Activated T-helper 2 cell treated with anti-CD3 and anti-CD28 coated beads, Interferon-gamma antibody, Interleukin-2, Interleukin-4, amounts not matched to agents 10 μg/mL and 5 μg/mL and 100 μg/mL, durations not matched to agents 14 hours and 24 hours and 36 hours (primary cell): ENCODE data around the gene KCNQ5. TPM values are rescaled to one million over a fixed set of nuclear protein-coding genes. Genes with fewer than 3 reads are reported as not detected.

Experiments
- DNase-seq: peaks from one replicate; pipeline ENCODE4 v3.0.0; 2021; ENCODE audit warnings: low spot score
- H3K27ac Mint-ChIP-seq: one replicate; pipeline ENCODE4 v1.8.0; 2021; ENCODE audit warnings: mixed read lengths
- H3K27me3 Mint-ChIP-seq: one replicate; pipeline ENCODE4 v1.8.0; 2021; ENCODE audit warnings: low read depth, mixed read lengths
- H3K36me3 Mint-ChIP-seq: one replicate; pipeline ENCODE4 v1.8.0; 2021; ENCODE audit warnings: low read depth, mixed read lengths
- H3K4me1 Mint-ChIP-seq: one replicate; pipeline ENCODE4 v1.8.0; 2021; ENCODE audit warnings: low read depth, mixed read lengths
- H3K4me3 Mint-ChIP-seq: one replicate; pipeline ENCODE4 v1.8.0; 2021; ENCODE audit warnings: low read depth, mild to moderate bottlenecking, moderate library complexity, mixed read lengths
- H3K9me3 Mint-ChIP-seq: one replicate; pipeline ENCODE4 v1.8.0; 2021; ENCODE audit warnings: mixed read lengths
- intact Hi-C: fragments of 100-400 bp; cut with micrococcal nuclease; formaldehyde crosslinking; loops from one replicate; pipeline ENCODE4 v1.15.1; 2023
- total RNA-seq: library from RNA; stranded (reverse); gene quantifications from 2 replicates; pipeline ENCODE4 v1.2.3, GENCODE V29; 2022

KCNQ5 gene
- total RNA-seq, 1 donor from 2014 or later, result 15.3 TPM

GRCh38 chr6:73004231-73004630, 382.4 kb downstream of the KCNQ5 start:
- Mint-ChIP-seq H3K36me3 (peaks cover 8% of the 10 kb centered on the region), H3K4me3 (no peak overlapping the region), H3K27ac (no peak overlapping the region), H3K9me3 (no peaks in the 10 kb centered on the region), H3K4me1 (no peaks in the 10 kb centered on the region), H3K27me3 (no peaks in the 10 kb centered on the region)
- no peak for DNase-seq
- intact Hi-C loops, result no loop called here

- no peak overlapping the region for H3K27ac Mint-ChIP-seq
- H3K4me3 Mint-ChIP-seq, result no peak overlapping the region
- H3K4me1 Mint-ChIP-seq, result no peaks in the 10 kb centered on the region
- no peak for DNase-seq
- no peaks in the 10 kb centered on the region for H3K9me3 Mint-ChIP-seq
- intact Hi-C loops, result no loop called here
- no peaks in the 10 kb centered on the region for H3K27me3 Mint-ChIP-seq
- peaks cover 8% of the 10 kb centered on the region for H3K36me3 Mint-ChIP-seq
Observed at GRCh38 chr6:73004861-73005260, 383.0 kb downstream of the KCNQ5 start.

- no peaks in the 10 kb centered on the region for H3K4me1 Mint-ChIP-seq
- no peak for DNase-seq
- intact Hi-C loops, result no loop called here
- H3K36me3 Mint-ChIP-seq, result peaks cover 8% of the 10 kb centered on the region
- no peak overlapping the region for H3K27ac Mint-ChIP-seq
- no peaks in the 10 kb centered on the region for H3K27me3 Mint-ChIP-seq
- H3K9me3 Mint-ChIP-seq, result no peaks in the 10 kb centered on the region
- H3K4me3 Mint-ChIP-seq, result no peak overlapping the region
Observed at GRCh38 chr6:73006146-73006545, 384.3 kb downstream of the KCNQ5 start.

- H3K4me1 Mint-ChIP-seq, result no peaks in the 10 kb centered on the region
- intact Hi-C loops, result no loop called here
- H3K27ac Mint-ChIP-seq, result no peak overlapping the region
- DNase-seq, result no peak
- peaks cover 8% of the 10 kb centered on the region for H3K36me3 Mint-ChIP-seq
- no peaks in the 10 kb centered on the region for H3K27me3 Mint-ChIP-seq
- no peaks in the 10 kb centered on the region for H3K9me3 Mint-ChIP-seq
- H3K4me3 Mint-ChIP-seq, result no peak overlapping the region
Observed at GRCh38 chr6:73011945-73012344, 390.1 kb downstream of the KCNQ5 start.

- DNase-seq, result no peak
- Mint-ChIP-seq H3K9me3 (no peaks in the 10 kb centered on the region), H3K27me3 (no peaks in the 10 kb centered on the region), H3K36me3 (no peaks in the 10 kb centered on the region), H3K27ac (no peak overlapping the region), H3K4me3 (no peak overlapping the region), H3K4me1 (no peaks in the 10 kb centered on the region)
- intact Hi-C loops, result no loop called here
Observed at GRCh38 chr6:73017476-73017875, 395.6 kb downstream of the KCNQ5 start.

- DNase-seq, result no peak
- Mint-ChIP-seq H3K9me3 (no peaks in the 10 kb centered on the region), H3K27ac (no peak overlapping the region), H3K4me3 (no peak overlapping the region), H3K4me1 (peaks cover 12% of the 10 kb centered on the region), H3K36me3 (no peaks in the 10 kb centered on the region), H3K27me3 (no peaks in the 10 kb centered on the region)
- intact Hi-C loops, result no loop called here
Observed at GRCh38 chr6:73024598-73024997, 402.7 kb downstream of the KCNQ5 start.

- Mint-ChIP-seq H3K36me3 (no peaks in the 10 kb centered on the region), H3K27ac (no peak overlapping the region), H3K4me3 (no peak overlapping the region), H3K9me3 (no peaks in the 10 kb centered on the region), H3K27me3 (no peaks in the 10 kb centered on the region), H3K4me1 (peaks cover 32% of the 10 kb centered on the region)
- DNase-seq, result no peak
- intact Hi-C loops, result no loop called here
Observed at GRCh38 chr6:73027691-73028090, 405.8 kb downstream of the KCNQ5 start.

GRCh38 chr6:73028124-73028766, 406.4 kb downstream of the KCNQ5 start:
- no peaks in the 10 kb centered on the region for H3K36me3 Mint-ChIP-seq

GRCh38 chr6:73028893-73029450, 407.1 kb downstream of the KCNQ5 start:
- Mint-ChIP-seq H3K27ac (no peak overlapping the region), H3K9me3 (no peaks in the 10 kb centered on the region), H3K36me3 (no peaks in the 10 kb centered on the region), H3K4me1 (peaks cover 33% of the 10 kb centered on the region), H3K27me3 (no peaks in the 10 kb centered on the region), H3K4me3 (no peak overlapping the region)
- no peak for DNase-seq
- intact Hi-C loops, result no loop called here

More at GRCh38 chr6:73028124-73028766, 406.4 kb downstream of the KCNQ5 start:
- Mint-ChIP-seq H3K27ac (no peak overlapping the region), H3K9me3 (no peaks in the 10 kb centered on the region), H3K27me3 (no peaks in the 10 kb centered on the region), H3K4me3 (no peak overlapping the region), H3K4me1 (peaks cover 33% of the 10 kb centered on the region)
- no peak for DNase-seq
- intact Hi-C loops, result no loop called here

- DNase-seq, result no peak
- Mint-ChIP-seq H3K9me3 (no peaks in the 10 kb centered on the region), H3K4me1 (peaks cover 33% of the 10 kb centered on the region), H3K27ac (no peak overlapping the region), H3K4me3 (no peak overlapping the region), H3K36me3 (no peaks in the 10 kb centered on the region), H3K27me3 (no peaks in the 10 kb centered on the region)
- intact Hi-C loops, result no loop called here
Observed at GRCh38 chr6:73030257-73030656, 408.4 kb downstream of the KCNQ5 start.

GRCh38 chr6:73030791-73031782, 409.2 kb downstream of the KCNQ5 start:
- Mint-ChIP-seq H3K4me1 (peaks cover 33% of the 10 kb centered on the region), H3K4me3 (no peak overlapping the region), H3K27me3 (no peaks in the 10 kb centered on the region), H3K27ac (no peak overlapping the region), H3K9me3 (no peaks in the 10 kb centered on the region), H3K36me3 (no peaks in the 10 kb centered on the region)
- DNase-seq, result no peak
- intact Hi-C loops, result no loop called here

- Mint-ChIP-seq H3K9me3 (no peaks in the 10 kb centered on the region), H3K36me3 (no peaks in the 10 kb centered on the region), H3K4me3 (no peak overlapping the region), H3K27me3 (no peaks in the 10 kb centered on the region), H3K27ac (no peak overlapping the region), H3K4me1 (peaks cover 33% of the 10 kb centered on the region)
- no peak for DNase-seq
- intact Hi-C loops, result loop anchor here (1.0 kb wide), 1 partner anchor 412 kb away; no protein-coding TSS in a partner anchor
Observed at GRCh38 chr6:73032586-73032985, 410.7 kb downstream of the KCNQ5 start.

GRCh38 chr6:73036689-73037088, 414.8 kb downstream of the KCNQ5 start:
- intact Hi-C loops, result no loop called here
- no peak overlapping the region for H3K27ac Mint-ChIP-seq
- no peaks in the 10 kb centered on the region for H3K27me3 Mint-ChIP-seq
- no peak overlapping the region for H3K4me3 Mint-ChIP-seq
- no peak for DNase-seq
- no peaks in the 10 kb centered on the region for H3K36me3 Mint-ChIP-seq
- peaks cover 8% of the 10 kb centered on the region for H3K4me1 Mint-ChIP-seq
- peaks cover 17% of the 10 kb centered on the region for H3K9me3 Mint-ChIP-seq
